Mesenchymal stem cell (in vitro differentiated cells and primary cell): Measurements from ENCODE around the gene MAGEA10. TPM values are rescaled to one million over a fixed set of nuclear protein-coding genes. Genes with fewer than 3 reads are reported as not detected.
"Not testable (repeated sequence)": the region's sequence is repeated elsewhere in the genome, so short reads cannot be mapped to it uniquely, and the experiment has no call there.

Experiments used
- DNase-seq: peaks from one replicate; pipeline ENCODE4 v3.0.0-alpha.2; 2013
- H2AFZ ChIP-seq: one replicate; pipeline ENCODE4 v1.6.1; 2013; ENCODE audit warnings: low read depth, mild to moderate bottlenecking, control low read depth, inconsistent platforms, low read length, moderate library complexity
- H2AK5ac ChIP-seq: 2 replicates; pipeline ENCODE4 v1.6.1; 2013; ENCODE audit warnings: low read length, moderate library complexity, mild to moderate bottlenecking, inconsistent platforms; ENCODE audit not compliant: severe bottlenecking
- H2BK120ac ChIP-seq: one replicate; pipeline ENCODE4 v1.6.1; 2013; ENCODE audit warnings: low read depth, mild to moderate bottlenecking, inconsistent platforms, low read length, moderate library complexity
- H2BK12ac ChIP-seq, 2 experiments: one replicate each; pipeline ENCODE4 v1.6.1; 2013; ENCODE audit warnings: inconsistent platforms in 2 of 2, low read length in 2 of 2, mild to moderate bottlenecking in 2 of 2, moderate library complexity in 2 of 2, control low read depth in 1 of 2
- H2BK15ac ChIP-seq: one replicate; pipeline ENCODE4 v1.6.1; 2013; ENCODE audit warnings: mild to moderate bottlenecking, low read depth, inconsistent platforms; ENCODE audit not compliant: poor library complexity, severe bottlenecking
- H2BK5ac ChIP-seq: 2 replicates; pipeline ENCODE4 v1.6.1; 2013; ENCODE audit warnings: low read depth, mild to moderate bottlenecking, low read length, control low read depth, inconsistent platforms; ENCODE audit not compliant: poor library complexity, severe bottlenecking
- H3K14ac ChIP-seq, 2 experiments: one replicate each; pipeline ENCODE4 v1.6.1; 2013; ENCODE audit warnings: inconsistent platforms in 2 of 2, low read length in 2 of 2, control low read depth in 1 of 2, mild to moderate bottlenecking in 1 of 2, moderate library complexity in 1 of 2
- H3K18ac ChIP-seq, 2 experiments: one replicate each; pipeline ENCODE4 v1.6.1; 2013; ENCODE audit warnings: inconsistent platforms in 2 of 2, low read length in 2 of 2, control low read depth in 1 of 2, low read depth in 1 of 2, mild to moderate bottlenecking in 1 of 2
- H3K23ac ChIP-seq, 2 experiments: one replicate each; pipeline ENCODE4 v1.6.1; 2013; ENCODE audit warnings: inconsistent platforms in 2 of 2, low read length in 2 of 2, mild to moderate bottlenecking in 2 of 2, moderate library complexity in 2 of 2, control low read depth in 1 of 2
- H3K27ac ChIP-seq: 2 replicates; pipeline ENCODE4 v1.5.1; 2013; ENCODE audit warnings: mild to moderate bottlenecking, moderate library complexity, low read length, control low read depth, inconsistent platforms; ENCODE audit not compliant: poor library complexity, severe bottlenecking
- H3K27me3 ChIP-seq, 2 experiments: 2 replicates each; pipeline versions ENCODE4 v1.6.1 to v1.7.0; 2013; ENCODE audit warnings: low read length in 2 of 2, mild to moderate bottlenecking in 2 of 2, moderate library complexity in 2 of 2, control low read depth in 1 of 2, inconsistent platforms in 1 of 2; ENCODE audit not compliant: control insufficient read depth in 1 of 2, insufficient read depth in 1 of 2
- H3K36me3 ChIP-seq, 2 experiments: 2 replicates each; pipeline versions ENCODE4 v1.6.1 to v1.7.0; 2013; ENCODE audit warnings: low read length in 2 of 2, control low read depth in 1 of 2, inconsistent platforms in 1 of 2, low read depth in 1 of 2, mild to moderate bottlenecking in 1 of 2; ENCODE audit not compliant: insufficient read depth in 2 of 2, control insufficient read depth in 1 of 2
- H3K4ac ChIP-seq, 2 experiments: one replicate each; pipeline ENCODE4 v1.6.1; 2013; ENCODE audit warnings: inconsistent platforms in 2 of 2, low read length in 2 of 2, mild to moderate bottlenecking in 2 of 2, moderate library complexity in 2 of 2, control low read depth in 1 of 2, low read depth in 1 of 2
- H3K4me1 ChIP-seq: 2 replicates; pipeline ENCODE4 v1.6.1; 2013; ENCODE audit warnings: low read depth, low read length, control low read depth; ENCODE audit not compliant: control insufficient read depth, insufficient read depth
- H3K4me2 ChIP-seq: 2 replicates; pipeline ENCODE4 v1.6.1; 2013; ENCODE audit warnings: low read length, mild to moderate bottlenecking, inconsistent platforms; ENCODE audit not compliant: poor library complexity, severe bottlenecking
- H3K4me3 ChIP-seq, 2 experiments: 2 replicates each; pipeline versions ENCODE4 v1.5.1 to v1.7.0; 2013; ENCODE audit warnings: low read length in 2 of 2, mild to moderate bottlenecking in 2 of 2, control low read depth in 1 of 2, low read depth in 1 of 2; ENCODE audit not compliant: insufficient read depth in 1 of 2
- H3K79me1 ChIP-seq: replicated peaks from 2 replicates; pipeline ENCODE4 v1.6.1; 2013; ENCODE audit warnings: mild to moderate bottlenecking, control low read depth, low read length, inconsistent platforms; ENCODE audit not compliant: poor library complexity, severe bottlenecking
- H3K9ac ChIP-seq: 2 replicates; pipeline ENCODE4 v1.7.0; 2013; ENCODE audit warnings: mild to moderate bottlenecking, low read length, moderate library complexity
- H3K9me3 ChIP-seq: 2 replicates; pipeline ENCODE4 v1.7.0; 2013; ENCODE audit warnings: mild to moderate bottlenecking, low read length; ENCODE audit not compliant: control insufficient read depth
- H4K8ac ChIP-seq: one replicate; pipeline ENCODE4 v1.6.1; 2013; ENCODE audit warnings: inconsistent platforms, mild to moderate bottlenecking, low read length, moderate library complexity
- H4K91ac ChIP-seq: one replicate; pipeline ENCODE4 v1.6.1; 2013; ENCODE audit warnings: mild to moderate bottlenecking, low read length, inconsistent platforms
- WGBS: methylation state at CpG from one replicate; pipeline ENCODE4 v1.1.7; 2013; ENCODE audit warnings: mixed read lengths; 5-methylcytosine and 5-hydroxymethylcytosine counted together
- polyA plus RNA-seq, 2 experiments: library from polyadenylated mRNA; stranded (reverse); fragments of 200-250 nt; gene quantifications; one replicate each; pipeline ENCODE4 v1.2.3, GENCODE V29; 2013

Gene MAGEA10
- not detected for polyA plus RNA-seq (2013, experiment 1 of 2)
- not detected for polyA plus RNA-seq (2013, experiment 2 of 2)

DNA sequence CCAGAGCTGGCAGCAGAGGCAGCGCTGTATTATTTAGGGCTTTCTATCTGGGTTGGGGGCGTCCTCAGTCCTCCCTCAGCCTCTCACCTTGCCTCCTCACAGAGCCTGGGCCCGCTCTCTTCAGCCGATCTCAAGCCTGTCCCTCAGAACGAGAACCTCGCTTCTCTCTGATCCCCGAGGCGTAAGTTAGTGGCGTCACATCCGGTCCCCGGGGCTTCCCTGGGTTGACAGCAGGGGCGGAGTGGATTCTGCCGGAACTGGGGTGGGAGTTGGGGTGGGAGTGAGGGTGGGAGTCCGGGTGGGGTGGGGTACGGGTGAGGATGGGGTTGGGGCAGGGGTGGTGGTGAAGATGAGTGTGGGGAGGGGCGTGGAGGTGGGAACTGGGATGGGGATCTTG is at the start of gene MAGEA10:
Gene MAGEA10, minus strand, starts transcription at position 190 of the 397 bp plus-strand sequence. CDS start 2,957 bp downstream, outside the sequence.
- Histone ChIP-seq H3K9me3 (no peaks in the 10 kb centered on the region), H2BK12ac (no peak within 1 kb of the TSS), H2AFZ (no peak within 1 kb of the TSS), H3K79me1 (no peaks in the 10 kb centered on the region), H3K23ac (no peak within 1 kb of the TSS), H2BK5ac (no peak within 1 kb of the TSS), H3K18ac (no peak within 1 kb of the TSS), H3K4me2 (no peak within 1 kb of the TSS), H3K4me1 (no peaks in the 10 kb centered on the region), H2AK5ac (no peak within 1 kb of the TSS), H3K9ac (no peak within 1 kb of the TSS), H3K27me3 (no peaks in the 10 kb centered on the region), H2BK120ac (no peak within 1 kb of the TSS), H3K36me3 (no peaks in the 10 kb centered on the region), H3K14ac (no peak within 1 kb of the TSS), H3K4ac (no peak within 1 kb of the TSS), H2BK15ac (no peak within 1 kb of the TSS), H4K8ac (no peak within 1 kb of the TSS), H3K27ac (no peak within 1 kb of the TSS), H3K4me3 (no peak within 1 kb of the TSS), H4K91ac (no peak within 1 kb of the TSS)
- DNase-seq = no peak
- 95% methylated on average over 10 of the region's 16 CpGs for WGBS

GRCh38 chrX:152177497-152178269 is 39.3 kb upstream of the MAGEA10 start:
- no peak overlapping the region for H3K23ac ChIP-seq
- H2BK12ac ChIP-seq = no peak overlapping the region
- 65% methylated on average over 4 of the region's 5 CpGs for WGBS
- no peaks in the 10 kb centered on the region for H3K27me3 ChIP-seq
- no peak overlapping the region for H3K4me3 ChIP-seq
- H2BK120ac ChIP-seq = no peak overlapping the region
- H3K4me2 ChIP-seq = no peak overlapping the region
- no peak overlapping the region for H2AFZ ChIP-seq
- no peak overlapping the region for H2BK5ac ChIP-seq
- H4K91ac ChIP-seq = no peak overlapping the region
- H3K14ac ChIP-seq = no peak overlapping the region
- H2AK5ac ChIP-seq = no peak overlapping the region
- H3K79me1 ChIP-seq = no peaks in the 10 kb centered on the region
- no peaks in the 10 kb centered on the region for H3K4me1 ChIP-seq
- H3K9ac ChIP-seq = no peak overlapping the region
- H3K27ac ChIP-seq = no peak overlapping the region
- no peak overlapping the region for H3K4ac ChIP-seq
- H3K9me3 ChIP-seq = peaks cover 3% of the 10 kb centered on the region
- H2BK15ac ChIP-seq = no peak overlapping the region
- no peak for DNase-seq
- no peak overlapping the region for H3K18ac ChIP-seq
- H3K36me3 ChIP-seq = no peaks in the 10 kb centered on the region
- no peak overlapping the region for H4K8ac ChIP-seq

DNA sequence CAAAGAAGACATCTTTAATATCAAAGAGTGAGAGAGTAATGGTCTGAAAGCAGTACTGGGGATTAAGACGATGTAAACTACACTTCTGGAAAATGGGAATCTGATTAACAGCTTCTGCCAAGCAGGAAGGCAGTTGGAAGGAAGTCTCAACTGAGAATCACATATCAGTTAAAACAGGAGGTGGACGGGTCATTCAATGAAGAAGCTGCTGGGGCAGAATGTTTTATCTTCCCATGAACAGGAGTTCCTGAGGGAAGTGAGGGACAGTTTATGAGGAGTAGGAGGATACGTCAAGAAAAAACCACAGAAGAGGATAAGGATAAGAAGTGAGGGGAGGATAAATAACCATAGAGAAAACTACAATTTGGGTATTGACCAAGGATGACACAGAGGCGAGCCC is 38.7 kb upstream of the MAGEA10 start:
- H2BK15ac ChIP-seq = no peak overlapping the region
- no peak overlapping the region for H3K4me3 ChIP-seq
- no peaks in the 10 kb centered on the region for H3K27me3 ChIP-seq
- H3K79me1 ChIP-seq = no peaks in the 10 kb centered on the region
- no peak overlapping the region for H4K8ac ChIP-seq
- H3K9ac ChIP-seq = no peak overlapping the region
- no peak for DNase-seq
- WGBS = 30% methylated on average over 2 of the region's 4 CpGs
- H3K4me2 ChIP-seq = no peak overlapping the region
- no peak overlapping the region for H3K4ac ChIP-seq
- no peaks in the 10 kb centered on the region for H3K36me3 ChIP-seq
- no peak overlapping the region for H4K91ac ChIP-seq
- no peaks in the 10 kb centered on the region for H3K4me1 ChIP-seq
- H2AFZ ChIP-seq = no peak overlapping the region
- no peak overlapping the region for H3K18ac ChIP-seq
- no peak overlapping the region for H3K27ac ChIP-seq
- no peak overlapping the region for H2BK120ac ChIP-seq
- no peak overlapping the region for H2AK5ac ChIP-seq
- no peak overlapping the region for H3K23ac ChIP-seq
- H3K9me3 ChIP-seq = peaks cover 3% of the 10 kb centered on the region
- no peak overlapping the region for H2BK5ac ChIP-seq
- no peak overlapping the region for H3K14ac ChIP-seq
- no peak overlapping the region for H2BK12ac ChIP-seq

DNA sequence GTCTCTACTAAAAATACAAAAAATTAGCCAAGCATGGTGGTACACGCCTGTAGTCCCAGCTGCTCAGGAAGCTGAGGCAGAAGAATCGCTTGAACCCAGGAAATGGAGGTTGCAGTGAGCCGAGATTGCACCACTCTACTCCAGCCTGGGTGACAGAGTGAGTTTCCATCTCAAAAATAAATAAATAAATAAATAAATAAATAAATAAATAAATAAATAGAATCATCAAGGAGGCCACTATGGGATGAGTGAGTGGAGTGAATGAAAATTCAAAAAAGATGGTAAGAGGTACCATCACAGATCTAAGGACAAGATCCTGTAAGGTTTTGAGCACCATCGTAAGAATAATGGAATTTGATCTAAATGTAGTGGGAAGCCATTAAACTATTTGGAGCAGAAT is 37.5 kb upstream of the MAGEA10 start:
- not testable (repeated sequence) for H3K4me3 ChIP-seq, H2BK5ac ChIP-seq, H3K27ac ChIP-seq, H3K4me1 ChIP-seq, H3K9ac ChIP-seq, H2BK120ac ChIP-seq, H3K79me1 ChIP-seq, H3K9me3 ChIP-seq, H3K4me2 ChIP-seq, DNase-seq, H3K36me3 ChIP-seq, H4K8ac ChIP-seq, H2BK12ac ChIP-seq, H3K18ac ChIP-seq, H2AK5ac ChIP-seq, H2BK15ac ChIP-seq, H3K23ac ChIP-seq, H2AFZ ChIP-seq, H3K14ac ChIP-seq, H4K91ac ChIP-seq, H3K27me3 ChIP-seq, H3K4ac ChIP-seq
- WGBS = no CpG with 5 or more reads among the region's 4 CpGs
